Measurements from ENCODE around the gene B4GALT2. TPM values are rescaled to one million over a fixed set of nuclear protein-coding genes. Genes with fewer than 3 reads are reported as not detected.

Gene B4GALT2
- total and polyA plus RNA-seq, 3 donors from 2014 or later: 40.9 to 65.9 (median 47.7) TPM

DNA sequence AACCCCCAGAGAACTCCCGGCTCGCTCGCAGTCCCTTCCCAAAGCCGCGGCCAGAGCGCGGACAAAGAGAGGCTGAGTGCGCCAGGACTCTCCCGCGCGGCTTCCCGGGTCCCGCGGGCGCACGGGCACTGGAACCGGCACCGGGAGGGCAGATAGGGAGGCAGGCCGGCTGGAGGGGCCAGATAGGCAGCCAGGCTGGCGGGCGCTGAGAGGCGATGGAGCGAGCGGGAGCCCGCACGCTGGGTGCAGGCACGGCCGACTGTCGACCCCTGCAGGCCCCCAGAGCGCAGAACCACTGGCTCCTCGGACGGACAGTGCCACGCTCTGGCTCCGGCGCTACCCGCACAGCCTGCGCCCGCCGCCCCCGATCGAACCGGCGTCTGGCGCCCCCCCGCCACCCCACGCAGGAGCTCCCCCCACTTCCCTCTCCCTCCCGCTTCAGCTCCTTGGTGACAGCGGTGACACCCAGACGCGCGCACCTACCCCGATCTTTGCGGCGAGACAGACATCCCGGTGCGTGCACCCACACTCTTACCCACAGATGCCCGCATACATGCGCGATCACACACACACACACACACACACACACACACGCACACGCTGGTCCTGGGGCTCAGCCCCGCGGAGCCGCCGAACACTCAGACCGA lies 51.7 kb downstream of the B4GALT2 start:
- Histone ChIP-seq H3K4me3 (peak overlapping the region; percentile 70 to 77), H3K36me3 (ENCODE audit: low read depth, missing control alignments) (no peaks in the 10 kb centered on the region), H3K27ac (peak overlapping the region in 1 of 2 donors; percentile 72), H3K9me3 (no peaks in the 10 kb centered on the region), H3K4me1 (peaks cover 10% of the 10 kb centered on the region), H3K27me3 (no peaks in the 10 kb centered on the region)
- intact Hi-C loops (cut with DNase I; ENCODE audit: low total_unique reads): no loop called here
- WGBS, 2 donors: 0 to 1% methylated on average over 2 to 55 of the region's 66 CpGs
- no peak for TF ChIP-seq POLR2A (IDR thresholded peaks at IDR 0.05)
- TF ChIP-seq, protein P1, sequence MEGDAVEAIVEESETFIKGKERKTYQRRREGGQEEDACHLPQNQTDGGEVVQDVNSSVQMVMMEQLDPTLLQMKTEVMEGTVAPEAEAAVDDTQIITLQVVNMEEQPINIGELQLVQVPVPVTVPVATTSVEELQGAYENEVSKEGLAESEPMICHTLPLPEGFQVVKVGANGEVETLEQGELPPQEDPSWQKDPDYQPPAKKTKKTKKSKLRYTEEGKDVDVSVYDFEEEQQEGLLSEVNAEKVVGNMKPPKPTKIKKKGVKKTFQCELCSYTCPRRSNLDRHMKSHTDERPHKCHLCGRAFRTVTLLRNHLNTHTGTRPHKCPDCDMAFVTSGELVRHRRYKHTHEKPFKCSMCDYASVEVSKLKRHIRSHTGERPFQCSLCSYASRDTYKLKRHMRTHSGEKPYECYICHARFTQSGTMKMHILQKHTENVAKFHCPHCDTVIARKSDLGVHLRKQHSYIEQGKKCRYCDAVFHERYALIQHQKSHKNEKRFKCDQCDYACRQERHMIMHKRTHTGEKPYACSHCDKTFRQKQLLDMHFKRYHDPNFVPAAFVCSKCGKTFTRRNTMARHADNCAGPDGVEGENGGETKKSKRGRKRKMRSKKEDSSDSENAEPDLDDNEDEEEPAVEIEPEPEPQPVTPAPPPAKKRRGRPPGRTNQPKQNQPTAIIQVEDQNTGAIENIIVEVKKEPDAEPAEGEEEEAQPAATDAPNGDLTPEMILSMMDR (IDR thresholded peaks at IDR 0.05): no peak
- peak; percentile 34 for DNase-seq

DNA sequence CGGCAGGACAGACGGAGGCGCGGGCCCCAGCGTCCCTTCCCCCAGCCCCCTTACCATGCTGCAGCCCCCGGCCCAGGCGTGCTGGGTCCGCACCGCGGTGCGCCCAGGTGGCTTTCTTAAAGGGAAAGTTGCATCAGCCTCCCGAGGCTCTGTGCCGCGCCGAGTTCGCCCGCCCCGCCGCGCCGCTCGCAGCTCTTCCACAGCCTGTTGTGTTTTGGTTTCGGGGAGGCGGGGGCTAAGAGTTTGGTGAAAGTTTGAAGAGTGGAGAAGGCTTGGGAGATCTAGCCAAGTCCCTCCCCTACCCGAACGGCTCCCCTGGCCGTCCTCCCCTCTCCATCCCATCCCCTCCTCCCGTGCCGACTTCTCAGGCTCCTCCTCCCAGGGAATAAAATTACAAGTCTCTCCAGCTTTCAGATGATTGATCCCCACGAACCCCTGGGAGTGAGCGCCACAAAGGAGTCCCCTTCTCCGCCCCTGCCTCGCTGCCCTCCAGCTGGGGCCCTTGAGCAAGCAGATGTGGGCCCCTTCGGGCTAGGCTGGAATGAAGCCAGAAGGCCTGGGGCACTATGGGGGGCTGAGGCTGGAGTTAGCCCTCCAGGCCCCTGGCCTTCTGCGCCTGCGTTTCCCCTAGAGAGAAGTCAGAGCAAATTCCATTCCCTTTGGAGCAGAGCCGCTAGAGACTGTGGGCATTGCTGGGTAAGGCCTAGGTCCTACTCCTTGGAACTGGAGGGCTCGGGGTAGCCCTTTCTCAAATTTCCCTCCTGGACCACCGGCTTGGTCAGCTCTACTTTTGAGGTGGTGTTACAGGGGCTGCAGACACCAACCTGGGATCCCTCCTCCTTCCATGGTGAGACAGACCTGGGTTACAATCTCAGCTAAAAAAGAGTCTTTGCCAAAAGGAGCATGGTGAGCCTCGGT lies 52.5 kb downstream of the B4GALT2 start, which contains the start of gene SLC6A9:
Gene SLC6A9, minus strand, starts transcription at position 211 of the 918 bp plus-strand sequence. CDS start 7,185 bp downstream, outside the sequence.
- Histone ChIP-seq H3K27ac (peak within 1 kb of the TSS in 1 of 2 donors; percentile 72), H3K4me3 (peak within 1 kb of the TSS; percentile 70 to 77), H3K36me3 (ENCODE audit: low read depth, missing control alignments) (no peaks in the 10 kb centered on the region), H3K27me3 (no peaks in the 10 kb centered on the region), H3K9me3 (no peaks in the 10 kb centered on the region), H3K4me1 (peaks cover 18% of the 10 kb centered on the region)
- no peak for TF ChIP-seq POLR2A (IDR thresholded peaks at IDR 0.05)
- TF ChIP-seq, protein P1 (IDR thresholded peaks at IDR 0.05): no peak
- peak; percentile 60 for DNase-seq
- WGBS, 2 donors: 15 to 17% methylated on average over 36 to 40 of the region's 40 CpGs
- intact Hi-C loops (cut with DNase I; ENCODE audit: low total_unique reads): no loop called here

DNA sequence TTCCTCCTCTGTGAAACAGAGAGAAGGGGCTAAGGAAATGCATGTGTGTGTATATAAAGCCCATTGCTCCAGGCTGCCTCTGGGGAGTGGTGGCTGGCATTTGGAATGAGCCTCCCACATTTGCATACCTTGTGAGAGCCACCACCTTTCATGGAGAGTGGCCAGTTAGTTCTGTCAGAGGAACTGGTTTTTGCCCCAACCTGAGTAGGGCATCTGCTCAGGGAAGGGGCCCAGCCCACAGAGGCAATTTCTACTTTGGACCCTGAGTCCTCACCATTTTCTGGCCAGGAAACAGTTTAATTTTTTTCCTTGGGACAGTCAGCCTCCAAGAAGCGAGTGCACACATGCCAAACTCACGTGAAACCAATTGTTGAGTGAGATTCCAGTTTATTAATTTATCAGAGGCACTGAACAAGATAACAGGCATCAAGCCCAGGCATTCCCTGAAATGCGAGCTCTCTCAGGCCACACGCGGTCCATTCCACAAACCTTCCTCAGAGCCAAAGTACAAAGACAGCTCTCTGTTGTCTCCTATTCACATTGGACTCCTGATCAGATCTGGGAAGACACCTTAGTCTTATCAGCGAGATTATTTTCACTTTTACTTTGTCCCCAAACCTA lies 53.3 kb downstream of the B4GALT2 start:
- 50 to 66% methylated on average over 6 of the region's 6 CpGs for WGBS, 2 donors
- H3K4me3 ChIP-seq: no peak overlapping the region
- peaks cover 18% of the 10 kb centered on the region for H3K4me1 ChIP-seq
- no peaks in the 10 kb centered on the region for H3K27me3 ChIP-seq
- no peak overlapping the region for H3K27ac ChIP-seq
- intact Hi-C loops (cut with DNase I; ENCODE audit: low total_unique reads): no loop called here
- no peaks in the 10 kb centered on the region for H3K9me3 ChIP-seq
- no peak for DNase-seq
- TF ChIP-seq POLR2A (IDR thresholded peaks at IDR 0.05): no peak
- TF ChIP-seq, protein P1 (IDR thresholded peaks at IDR 0.05): no peak
- no peaks in the 10 kb centered on the region for H3K36me3 ChIP-seq (ENCODE audit: low read depth, missing control alignments)

DNA sequence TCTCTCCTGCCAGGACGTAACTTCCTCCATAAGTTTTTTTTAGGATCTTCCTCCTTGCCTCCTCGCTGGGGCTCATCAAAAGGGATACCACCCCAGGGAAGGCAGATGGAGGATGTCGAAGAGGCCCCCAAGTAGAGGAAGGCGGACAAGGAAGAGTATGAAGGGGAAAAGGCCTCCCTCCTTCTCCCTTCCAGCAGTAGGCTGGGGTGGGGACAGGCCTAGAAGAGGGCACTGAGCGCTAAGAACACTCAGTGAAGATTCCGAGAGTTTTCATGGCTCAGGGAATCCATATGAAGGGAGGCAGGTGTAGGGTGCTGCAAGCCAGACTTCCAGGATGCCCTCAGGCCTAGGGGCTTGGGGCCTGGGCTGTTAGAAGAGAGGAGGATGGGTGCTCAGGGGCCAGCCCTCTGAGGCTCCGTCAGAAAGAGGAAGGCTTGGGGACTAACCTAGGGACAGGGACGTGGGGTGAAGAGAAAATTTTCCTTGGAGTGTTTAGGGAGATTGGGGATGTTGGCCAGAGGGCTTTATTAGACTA lies 54.1 kb downstream of the B4GALT2 start:
- WGBS, 2 donors: 82 to 91% methylated on average over 8 of the region's 8 CpGs
- intact Hi-C loops (cut with DNase I; ENCODE audit: low total_unique reads): no loop called here
- no peak overlapping the region for H3K27ac ChIP-seq
- peaks cover 18% of the 10 kb centered on the region for H3K4me1 ChIP-seq
- H3K36me3 ChIP-seq (ENCODE audit: low read depth, missing control alignments): no peaks in the 10 kb centered on the region
- TF ChIP-seq, protein P1 (IDR thresholded peaks at IDR 0.05): no peak
- TF ChIP-seq POLR2A (IDR thresholded peaks at IDR 0.05): no peak
- no peaks in the 10 kb centered on the region for H3K9me3 ChIP-seq
- DNase-seq: no peak
- no peaks in the 10 kb centered on the region for H3K27me3 ChIP-seq
- H3K4me3 ChIP-seq: no peak overlapping the region

Data from testis (tissue), 3 donors.